Stimulated activated CD4-positive, alpha-beta T cell treated with anti-CD3 and anti-CD28 coated beads, Interleukin-1b, Interleukin-23, amount 100 ng/mL, for 4 hours (primary cell): ENCODE measurements around the gene SAMD3.
"Not testable (repeated sequence)": the region's sequence is repeated elsewhere in the genome, so short reads cannot be mapped to it uniquely, and the experiment has no call there.

Experiments used
- DNase-seq, 2 donors: peaks; one replicate each; pipeline ENCODE4 v3.0.0-alpha.2; 2020; ENCODE audit warnings: low read depth in 2 of 2

The SAMD3 gene

GRCh38 chr6:130176378-130176777 is 46.4 kb downstream of the SAMD3 start:
- DNase-seq = no peak

- not testable (repeated sequence) for DNase-seq
Observed at GRCh38 chr6:130173377-130174004, 49.3 kb downstream of the SAMD3 start.

- not testable (repeated sequence) for DNase-seq
Observed at GRCh38 chr6:130170160-130170559, 52.6 kb downstream of the SAMD3 start.

- DNase-seq = no peak
Observed at GRCh38 chr6:130167655-130168054, 55.1 kb downstream of the SAMD3 start.

- no peak for DNase-seq
Observed at GRCh38 chr6:130164251-130164650, 58.5 kb downstream of the SAMD3 start.

GRCh38 chr6:130163266-130163665 is 59.5 kb downstream of the SAMD3 start:
- no peak for DNase-seq

- DNase-seq = no peak
Observed at GRCh38 chr6:130162421-130162820, 60.3 kb downstream of the SAMD3 start.

- DNase-seq = no peak
Observed at GRCh38 chr6:130161683-130162404, 60.9 kb downstream of the SAMD3 start.

- DNase-seq = no peak
Observed at GRCh38 chr6:130159956-130160355, 62.8 kb downstream of the SAMD3 start.

- DNase-seq = no peak
Observed at GRCh38 chr6:130158548-130158947, 64.2 kb downstream of the SAMD3 start.

- DNase-seq = no peak
Observed at GRCh38 chr6:130158056-130158455, 64.7 kb downstream of the SAMD3 start.

- DNase-seq = no peak
Observed at GRCh38 chr6:130156908-130157307, 65.8 kb downstream of the SAMD3 start.

GRCh38 chr6:130152908-130153510 is 69.7 kb downstream of the SAMD3 start:
- DNase-seq = no peak

GRCh38 chr6:130150906-130151305 is 71.8 kb downstream of the SAMD3 start:
- DNase-seq = no peak

GRCh38 chr6:130149016-130149415 is 73.7 kb downstream of the SAMD3 start:
- not testable (repeated sequence) for DNase-seq

GRCh38 chr6:130148181-130148580 is 74.6 kb downstream of the SAMD3 start:
- no peak for DNase-seq

GRCh38 chr6:130147111-130147510 is 75.6 kb downstream of the SAMD3 start:
- no peak for DNase-seq

- no peak for DNase-seq
Observed at GRCh38 chr6:130143709-130144108, 79.0 kb downstream of the SAMD3 start.

GRCh38 chr6:130140084-130140483 is 82.7 kb downstream of the SAMD3 start:
- no peak for DNase-seq

GRCh38 chr6:130138909-130139242 is 83.9 kb downstream of the SAMD3 start:
- DNase-seq = no peak

- DNase-seq = no peak
Observed at GRCh38 chr6:130138116-130138908, 84.4 kb downstream of the SAMD3 start.

- DNase-seq = no peak
Observed at GRCh38 chr6:130136798-130137197, 86.0 kb downstream of the SAMD3 start.
